GM12892 (cell line): ENCODE data around the gene ATP4B.

Experiments used
- POLR2A ChIP-seq: IDR thresholded peaks from 2 replicates; pipeline ENCODE4 v1.6.1; 2011; ENCODE audit warnings: low read depth, low read length, control low read depth
- POLR2AphosphoS5 ChIP-seq: IDR thresholded peaks from 2 replicates; pipeline ENCODE4 v1.6.1; 2011; ENCODE audit warnings: low read depth, low read length, control low read depth
- TAF1 ChIP-seq: IDR thresholded peaks from 2 replicates; pipeline ENCODE4 v1.6.1; 2011; ENCODE audit warnings: low read depth, mild to moderate bottlenecking, control low read depth, low read length, borderline replicate concordance

DNA sequence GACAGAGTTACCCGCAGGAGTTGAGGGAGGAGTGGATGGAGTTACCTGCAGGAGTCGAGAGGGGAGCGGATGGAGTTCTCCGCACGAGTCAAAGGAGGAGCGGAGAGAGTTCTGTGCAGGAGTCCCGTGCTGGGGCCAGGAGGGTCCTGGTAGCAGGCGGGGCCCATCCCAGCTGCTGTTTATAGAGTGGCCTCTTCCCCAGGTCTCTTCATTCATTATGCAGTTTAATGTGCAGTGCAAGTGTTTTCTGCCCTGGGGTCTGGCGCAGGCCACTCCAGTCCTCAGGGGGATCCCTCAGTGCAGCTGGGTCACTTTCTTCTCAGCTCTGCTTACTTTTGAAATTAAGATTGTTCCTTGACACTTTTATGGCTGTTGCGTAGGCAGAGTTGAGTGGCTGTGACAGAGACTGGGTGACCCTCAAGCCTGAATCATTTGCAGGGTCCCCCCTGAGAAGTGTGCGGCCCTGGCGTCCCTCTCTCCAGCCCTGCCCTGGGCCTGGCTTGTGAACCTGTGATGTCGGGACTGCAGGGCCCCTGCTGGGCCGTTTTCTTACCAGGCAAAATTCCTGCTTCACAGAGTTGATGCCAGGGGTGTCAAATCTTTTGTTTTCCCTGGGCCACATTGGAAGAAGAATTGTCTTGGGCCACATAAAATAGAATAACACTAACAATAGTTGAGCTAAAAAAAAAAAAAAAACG, 55.6 kb downstream of the ATP4B start:
- no peak for TF ChIP-seq POLR2A
- TF ChIP-seq POLR2AphosphoS5 = no peak
- TF ChIP-seq TAF1 = no peak
